GM10847 (cell line): ENCODE data around the gene NFILZ.

Experiments used
- POLR2A ChIP-seq: IDR thresholded peaks from 2 replicates; pipeline ENCODE4 v1.6.1; 2011; ENCODE audit not compliant: insufficient read length; ENCODE audit errors: extremely low read depth

NFILZ gene

GRCh38 chr19:8630796-8631424, 477 bp downstream of the NFILZ start:
- TF ChIP-seq POLR2A = no peak

GRCh38 chr19:8631425-8631819, 989 bp downstream of the NFILZ start:
- TF ChIP-seq POLR2A = no peak

- TF ChIP-seq POLR2A = no peak
Observed at GRCh38 chr19:8635422-8635821, 5.0 kb downstream of the NFILZ start.

GRCh38 chr19:8638078-8638619, 7.7 kb downstream of the NFILZ start:
- no peak for TF ChIP-seq POLR2A

DNA sequence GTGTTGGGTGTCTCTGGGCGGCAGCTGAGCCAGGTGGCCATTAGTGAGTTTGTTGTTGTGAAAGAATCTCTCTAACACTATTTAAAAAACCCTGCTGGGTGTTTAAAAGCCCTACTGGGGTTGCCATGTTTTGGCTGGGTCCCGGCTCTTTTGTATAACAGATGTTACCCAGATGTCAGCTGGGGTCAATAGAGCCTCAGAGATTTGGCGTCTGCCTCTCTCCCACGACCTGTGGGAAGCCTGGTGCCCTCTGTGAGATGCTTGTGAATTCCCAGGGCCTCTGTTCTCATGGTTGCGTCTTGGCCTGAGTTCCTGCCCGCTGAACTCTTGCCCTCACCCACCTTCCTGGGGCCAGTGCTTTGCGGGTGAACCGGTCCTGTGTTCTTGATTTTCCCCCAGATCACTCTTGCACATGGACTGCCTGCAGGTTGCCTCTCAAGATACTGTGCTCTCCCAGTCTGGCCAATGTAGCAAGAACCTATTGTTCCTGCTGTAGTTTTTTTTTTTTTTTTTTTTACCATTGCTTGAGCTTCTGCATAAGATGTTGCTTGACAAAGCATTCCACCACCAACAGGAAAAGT, 9.5 kb downstream of the NFILZ start:
- no peak for TF ChIP-seq POLR2A

DNA sequence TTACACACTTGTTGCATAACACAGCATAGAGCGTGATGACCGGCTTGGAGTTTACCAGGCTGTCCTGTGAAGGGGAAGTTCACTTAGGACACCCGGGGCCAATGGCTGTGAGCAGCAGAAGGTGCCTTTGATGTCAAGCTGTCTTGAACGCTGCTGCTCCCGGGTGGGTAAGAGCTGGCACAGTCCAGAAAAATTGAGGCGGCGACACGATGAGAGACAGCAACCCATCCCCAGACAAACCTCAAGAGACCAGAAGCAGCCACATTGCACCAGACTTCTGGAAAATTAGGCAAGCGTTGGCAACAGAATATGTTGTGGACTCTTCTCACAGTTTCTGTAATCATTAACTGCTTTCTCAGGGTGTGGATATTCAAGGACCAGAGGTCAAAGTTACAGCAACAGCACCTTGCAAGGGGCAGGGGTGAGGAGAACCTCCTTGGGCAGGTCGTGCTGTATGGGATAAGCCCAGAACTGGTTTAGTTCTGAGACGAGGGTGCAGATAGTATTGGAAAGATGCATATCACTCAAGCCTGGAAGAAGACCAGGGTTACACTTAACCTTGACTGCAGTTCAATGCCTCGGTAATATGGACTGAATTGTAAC, 10.1 kb downstream of the NFILZ start:
- no peak for TF ChIP-seq POLR2A

- no peak for TF ChIP-seq POLR2A
Observed at GRCh38 chr19:8641221-8641907, 10.9 kb downstream of the NFILZ start.

GRCh38 chr19:8641908-8642547, 11.6 kb downstream of the NFILZ start:
- TF ChIP-seq POLR2A = no peak

GRCh38 chr19:8642561-8642960, 12.1 kb downstream of the NFILZ start:
- no peak for TF ChIP-seq POLR2A

- no peak for TF ChIP-seq POLR2A
Observed at GRCh38 chr19:8643860-8644653, 13.6 kb downstream of the NFILZ start.

- no peak for TF ChIP-seq POLR2A
Observed at GRCh38 chr19:8648240-8648639, 17.8 kb downstream of the NFILZ start.

GRCh38 chr19:8654591-8655339, 24.3 kb downstream of the NFILZ start:
- no peak for TF ChIP-seq POLR2A

GRCh38 chr19:8655340-8655709, 24.9 kb downstream of the NFILZ start:
- no peak for TF ChIP-seq POLR2A

GRCh38 chr19:8657869-8658268, 27.4 kb downstream of the NFILZ start:
- TF ChIP-seq POLR2A = no peak
